Liver (tissue), 3 donors: ENCODE measurements around the gene KCNQ4.

ENCODE experiments used
- CTCF ChIP-seq: fragments of 150-350 bp; IDR thresholded peaks from 2 replicates; pipeline ENCODE4 v1.5.1; 2017; ENCODE audit warnings: improper control_type of control experiment, low read depth, low read length; ENCODE audit not compliant: missing input control
- EGR1 ChIP-seq, 2 donors: IDR thresholded peaks; 2 replicates each; pipeline ENCODE4 v1.6.1; 2016 to 2018; ENCODE audit warnings: antibody characterized with exemption in 2 of 2, low read depth in 2 of 2
- GABPA ChIP-seq, 2 donors: IDR thresholded peaks in 1 of 2; conservative IDR thresholded peaks in 1 of 2; 2 replicates each; pipeline ENCODE4 v1.6.1; 2016; ENCODE audit warnings: antibody characterized with exemption in 2 of 2, mild to moderate bottlenecking in 1 of 2, moderate library complexity in 1 of 2
- JUND ChIP-seq, 2 donors: IDR thresholded peaks; 2 replicates each; pipeline ENCODE4 v1.6.1; 2016; ENCODE audit warnings: antibody characterized with exemption in 2 of 2
- MAX ChIP-seq: IDR thresholded peaks from 2 replicates; pipeline ENCODE4 v1.6.1; 2016; ENCODE audit warnings: antibody characterized with exemption
- NR2F2 ChIP-seq: IDR thresholded peaks from 2 replicates; pipeline ENCODE4 v1.6.1; 2016; ENCODE audit warnings: antibody characterized with exemption
- RAD21 ChIP-seq, 2 donors: IDR thresholded peaks; 2 replicates each; pipeline ENCODE4 v1.6.1; 2016; ENCODE audit warnings: antibody characterized with exemption in 2 of 2, mild to moderate bottlenecking in 2 of 2
- REST ChIP-seq: IDR thresholded peaks from 2 replicates; pipeline ENCODE4 v1.6.1; 2016; ENCODE audit warnings: antibody characterized with exemption, mild to moderate bottlenecking
- RXRA ChIP-seq, 2 donors: IDR thresholded peaks; 2 replicates each; pipeline ENCODE4 v1.6.1; 2017 to 2018; ENCODE audit warnings: antibody characterized with exemption in 2 of 2, mild to moderate bottlenecking in 1 of 2
- SP1 ChIP-seq: IDR thresholded peaks from 2 replicates; pipeline ENCODE4 v1.6.1; 2018; ENCODE audit warnings: antibody characterized with exemption, mild to moderate bottlenecking
- TAF1 ChIP-seq: conservative IDR thresholded peaks from 2 replicates; pipeline ENCODE4 v1.6.1; 2016; ENCODE audit warnings: antibody characterized with exemption, mild to moderate bottlenecking
- YY1 ChIP-seq: IDR thresholded peaks from 2 replicates; pipeline ENCODE4 v1.6.1; 2016; ENCODE audit warnings: antibody characterized with exemption, mild to moderate bottlenecking
- donor health status: healthy.
- donor health status: healthy.

GRCh38 chr1:40780678-40781607 is 2.6 kb upstream of the KCNQ4 start:
- TF ChIP-seq MAX = no peak
- TF ChIP-seq SP1 = no peak
- no peak for TF ChIP-seq GABPA (IDR thresholded peaks at IDR 0.05 in 1 of 2, conservative IDR thresholded peaks at IDR 0.05 in 1 of 2)
- TF ChIP-seq CTCF = no peak
- TF ChIP-seq YY1 = no peak
- no peak for TF ChIP-seq NR2F2
- TF ChIP-seq REST = no peak
- no peak for TF ChIP-seq TAF1
- TF ChIP-seq EGR1 (IDR thresholded peaks at IDR 0.05; ENCODE audit: low read depth in 2 of 2) = no peak
- no peak for TF ChIP-seq RAD21 (IDR thresholded peaks at IDR 0.05)
- no peak for TF ChIP-seq JUND (IDR thresholded peaks at IDR 0.05)
- TF ChIP-seq RXRA (IDR thresholded peaks at IDR 0.05) = no peak
